GM21825 (cell line): Measurements from ENCODE around the gene ZNF79.
A peak's percentile ranks its signal among the peaks of the same experiment; 100 is the strongest.
"Not testable (repeated sequence)": the region's sequence is repeated elsewhere in the genome, so short reads cannot be mapped to it uniquely, and the experiment has no call there.

Experiments used
- ATAC-seq: cut with Tn5 transposase; IDR thresholded peaks from one replicate; pipeline ENCODE4 v1.9.1; 2021; ENCODE audit warnings: mild to moderate bottlenecking, moderate library complexity; ENCODE audit not compliant: unreplicated experiment

The ZNF79 gene

GRCh38 chr9:127451858-127452656, 27.9 kb downstream of the ZNF79 start:
- peak; percentile 14 for ATAC-seq

- no peak for ATAC-seq
Observed at GRCh38 chr9:127452691-127453090, 28.5 kb downstream of the ZNF79 start.

DNA sequence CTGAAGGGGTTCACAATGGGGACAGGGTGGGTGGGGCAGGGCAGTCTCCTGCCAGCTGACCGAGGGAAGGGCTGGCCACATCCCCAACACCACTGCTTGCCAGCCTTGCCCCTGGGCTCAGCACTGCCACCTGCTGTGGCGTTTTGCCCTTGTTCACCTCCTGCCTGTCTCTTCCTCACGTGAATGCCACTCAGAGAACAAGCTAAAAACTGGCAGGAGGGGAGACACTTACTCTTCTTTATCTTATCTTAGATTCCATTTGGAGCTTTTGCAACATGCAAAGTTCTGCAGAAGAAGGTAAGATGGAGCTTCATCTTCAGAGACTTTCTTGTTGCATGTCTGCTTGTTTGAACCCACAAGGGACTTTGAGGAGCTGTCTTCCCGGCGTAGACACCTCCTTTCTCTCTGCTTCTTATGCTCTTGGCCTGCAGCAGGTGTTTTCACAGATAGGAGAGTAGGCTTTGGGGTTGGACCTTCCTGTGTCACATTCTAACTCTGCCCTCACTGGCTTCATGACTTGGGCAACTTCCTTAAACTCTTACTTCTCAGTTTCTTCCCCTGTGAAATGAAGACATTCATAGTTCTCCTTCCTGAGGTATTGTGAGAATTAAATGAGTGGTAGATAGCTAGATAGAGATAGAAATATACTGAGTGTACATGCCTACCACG, 31.3 kb downstream of the ZNF79 start:
- no peak for ATAC-seq

- ATAC-seq = no peak
Observed at GRCh38 chr9:127457191-127457878, 33.2 kb downstream of the ZNF79 start.

DNA sequence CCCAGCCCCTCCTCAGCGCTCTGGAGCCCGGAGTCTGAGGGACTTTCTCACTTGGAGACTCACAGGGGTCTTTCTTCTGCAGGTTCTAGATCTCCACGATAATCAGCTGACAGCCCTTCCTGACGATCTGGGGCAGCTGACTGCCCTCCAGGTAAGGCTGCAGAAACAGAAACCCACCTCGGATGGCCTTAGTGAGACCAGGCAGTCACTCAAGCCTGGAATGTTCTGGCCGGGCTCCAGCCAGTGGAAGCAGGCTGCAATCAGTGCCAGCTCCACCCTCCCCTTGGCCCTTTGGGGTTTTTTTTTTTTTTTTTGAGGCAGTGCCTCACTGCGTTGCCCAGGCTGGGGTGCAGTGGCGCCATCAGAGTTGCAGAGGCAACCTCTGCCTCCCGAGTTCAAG, 34.7 kb downstream of the ZNF79 start:
- ATAC-seq = no peak

GRCh38 chr9:127463382-127463781, 39.2 kb downstream of the ZNF79 start:
- ATAC-seq = no peak

GRCh38 chr9:127463911-127464310, 39.7 kb downstream of the ZNF79 start:
- no peak for ATAC-seq

DNA sequence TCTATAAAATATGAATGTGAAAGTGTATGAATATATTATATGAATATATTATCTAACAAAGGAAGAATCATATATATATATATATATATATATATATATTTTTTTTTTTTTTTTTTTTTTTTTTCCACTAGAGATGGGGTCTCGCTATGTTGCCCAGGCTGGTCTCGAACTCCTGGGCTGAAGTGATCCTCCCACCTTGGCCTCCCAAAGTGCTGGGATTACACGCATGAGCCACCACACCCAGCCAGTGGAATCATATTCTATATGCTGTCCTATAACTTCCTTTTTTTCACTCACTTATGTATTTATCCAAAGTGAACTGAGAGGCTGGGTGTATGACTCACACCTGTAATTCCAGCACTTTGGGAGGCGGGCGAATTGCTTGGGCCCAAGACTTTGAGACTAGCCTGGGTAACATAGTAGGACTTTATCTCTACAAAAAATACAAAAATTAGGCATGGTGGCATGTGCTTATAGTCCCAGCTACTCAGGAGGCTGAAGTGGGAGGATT, 42.3 kb downstream of the ZNF79 start:
- not testable (repeated sequence) for ATAC-seq

DNA sequence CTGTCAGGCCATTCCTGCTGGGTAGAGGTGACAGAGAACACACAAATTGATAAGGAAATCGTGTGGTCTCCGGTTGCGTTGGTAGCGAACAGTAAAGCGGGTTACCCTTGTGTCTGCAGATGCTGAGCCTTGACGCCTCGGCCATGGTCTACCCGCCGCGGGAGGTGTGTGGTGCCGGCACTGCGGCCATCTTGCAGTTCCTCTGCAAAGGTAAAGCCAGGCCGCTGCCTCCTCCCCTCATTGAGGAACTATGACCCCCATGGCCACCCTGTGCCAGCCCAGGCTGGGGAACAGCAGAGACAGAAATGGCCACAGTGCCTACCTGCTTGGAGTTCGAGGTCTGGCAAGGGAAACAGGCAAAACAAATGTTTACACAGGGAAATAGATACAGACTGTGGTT, 43.4 kb downstream of the ZNF79 start:
- no peak for ATAC-seq

GRCh38 chr9:127470662-127471061, 46.5 kb downstream of the ZNF79 start:
- no peak for ATAC-seq

GRCh38 chr9:127473501-127473900, 49.3 kb downstream of the ZNF79 start:
- ATAC-seq = no peak

GRCh38 chr9:127473932-127474331, 49.8 kb downstream of the ZNF79 start:
- ATAC-seq = no peak

GRCh38 chr9:127474592-127474991, 50.4 kb downstream of the ZNF79 start:
- ATAC-seq = no peak

GRCh38 chr9:127479507-127480081, 55.4 kb downstream of the ZNF79 start:
- ATAC-seq = no peak

GRCh38 chr9:127482662-127483061, 58.5 kb downstream of the ZNF79 start:
- ATAC-seq = no peak

DNA sequence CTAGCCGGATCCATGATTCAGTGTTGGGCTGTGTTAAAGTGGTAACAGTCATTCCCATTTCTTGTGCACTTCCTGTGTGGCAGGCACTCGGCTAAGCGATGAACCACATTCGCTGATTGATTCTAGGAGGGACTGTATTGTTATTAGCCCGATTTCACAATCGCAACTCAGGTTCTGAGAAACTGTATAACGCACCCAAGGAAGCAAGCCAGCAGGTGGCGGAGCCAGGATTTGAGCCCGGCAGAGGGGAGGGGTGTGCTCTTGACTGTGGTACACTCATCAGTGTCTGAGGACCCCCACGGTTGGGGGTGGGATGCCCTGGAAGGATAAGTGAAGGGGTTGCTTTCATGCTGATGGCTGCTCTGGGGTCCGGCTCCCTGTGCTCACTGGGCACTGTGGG, 61.8 kb downstream of the ZNF79 start:
- no peak for ATAC-seq

DNA sequence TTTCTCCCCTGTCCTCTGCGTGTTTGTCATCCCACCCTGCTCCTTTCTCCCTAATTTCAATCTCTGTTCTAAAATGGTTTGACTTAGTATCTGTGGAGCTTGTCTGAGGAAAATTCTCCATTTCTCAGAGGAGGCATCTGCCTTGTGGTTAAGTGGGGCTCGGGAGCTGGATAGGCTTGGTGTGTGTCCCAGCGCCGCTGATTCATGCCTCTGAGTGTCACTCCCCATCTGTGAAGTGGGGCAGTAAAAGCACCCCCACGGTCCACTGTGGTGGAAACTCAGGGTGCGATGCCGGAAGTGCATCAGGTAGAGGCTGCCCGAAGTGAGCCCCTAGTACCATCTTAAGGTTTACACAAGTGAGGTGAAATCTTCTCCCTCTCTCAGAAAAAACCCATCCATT, 64.8 kb downstream of the ZNF79 start:
- ATAC-seq = no peak

DNA sequence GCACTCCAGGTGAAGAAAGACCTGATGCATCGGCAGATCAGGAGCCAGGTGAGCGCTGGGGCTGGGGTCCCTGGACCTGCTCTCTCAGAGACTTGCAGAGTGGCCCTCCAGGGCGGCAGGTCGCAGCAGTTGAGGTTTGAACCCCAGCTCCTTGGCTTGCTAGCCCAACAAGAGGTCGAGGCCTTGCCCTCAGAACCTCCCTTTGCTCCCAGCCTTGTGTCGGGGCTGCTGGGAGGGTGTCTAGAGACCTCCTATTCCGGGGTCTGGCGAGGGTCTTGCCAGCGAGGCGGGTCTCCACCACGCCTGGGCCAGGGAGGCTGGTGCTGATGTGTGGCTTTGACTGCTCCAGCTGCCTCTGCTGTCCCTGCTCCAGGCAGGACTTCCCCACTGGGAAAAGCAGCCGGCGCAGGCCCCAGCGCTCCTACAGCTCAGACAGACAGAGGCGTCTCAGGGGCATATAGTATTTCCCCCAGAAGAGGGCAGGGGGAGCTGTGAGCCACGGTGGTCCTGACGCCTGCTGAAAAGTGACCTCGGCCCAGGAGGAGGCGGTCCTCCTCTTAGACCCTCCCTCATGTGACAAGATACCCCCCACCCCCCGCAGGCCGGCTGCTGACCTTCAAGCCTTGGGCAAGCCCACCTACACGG, 65.4 kb downstream of the ZNF79 start:
- no peak for ATAC-seq

DNA sequence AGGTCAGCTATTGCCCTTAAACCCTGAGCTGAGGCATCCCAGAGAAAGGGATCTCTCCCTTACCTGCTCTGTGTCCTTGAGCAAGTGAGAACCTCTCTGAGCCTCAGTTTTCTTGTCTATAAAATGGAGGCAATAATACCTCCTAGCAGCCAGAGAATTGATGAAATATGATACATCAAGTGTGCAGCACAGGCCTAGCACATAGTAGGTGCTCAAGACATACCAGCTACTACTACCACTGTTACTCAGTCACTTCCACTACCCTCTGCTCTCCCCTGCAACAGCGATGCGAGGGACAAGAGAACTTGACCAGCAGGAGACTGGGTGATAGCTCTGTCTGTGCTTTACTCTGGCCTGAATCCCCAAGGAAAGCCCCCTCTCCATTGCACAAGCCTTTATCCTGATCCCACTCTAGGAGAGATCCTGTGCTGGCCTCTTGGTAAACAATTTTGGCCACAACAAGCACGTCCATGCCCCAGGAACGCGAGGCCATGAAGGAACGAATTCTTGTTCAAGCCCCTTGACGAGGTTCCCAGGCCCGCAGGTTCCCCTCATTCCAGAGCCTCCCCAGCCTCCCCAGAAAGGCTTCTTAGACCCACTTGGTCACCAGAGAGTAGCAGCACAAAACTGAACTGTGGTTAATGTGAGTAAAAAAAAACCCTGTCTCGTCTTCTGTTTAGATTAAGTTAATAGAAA, 66.5 kb downstream of the ZNF79 start:
- ATAC-seq = no peak

- no peak for ATAC-seq
Observed at GRCh38 chr9:127491516-127491915, 67.3 kb downstream of the ZNF79 start.
